GM18520 (cell line): ENCODE measurements around the gene PRRT1B.

Experiments used
- ATAC-seq: cut with Tn5 transposase; IDR thresholded peaks from one replicate; pipeline ENCODE4 v1.9.1; 2021; ENCODE audit not compliant: unreplicated experiment

Gene PRRT1B

GRCh38 chr9:131522257-131523085, 22.9 kb upstream of the PRRT1B start:
- no peak for ATAC-seq

GRCh38 chr9:131523086-131523388, 22.3 kb upstream of the PRRT1B start:
- ATAC-seq = no peak

DNA sequence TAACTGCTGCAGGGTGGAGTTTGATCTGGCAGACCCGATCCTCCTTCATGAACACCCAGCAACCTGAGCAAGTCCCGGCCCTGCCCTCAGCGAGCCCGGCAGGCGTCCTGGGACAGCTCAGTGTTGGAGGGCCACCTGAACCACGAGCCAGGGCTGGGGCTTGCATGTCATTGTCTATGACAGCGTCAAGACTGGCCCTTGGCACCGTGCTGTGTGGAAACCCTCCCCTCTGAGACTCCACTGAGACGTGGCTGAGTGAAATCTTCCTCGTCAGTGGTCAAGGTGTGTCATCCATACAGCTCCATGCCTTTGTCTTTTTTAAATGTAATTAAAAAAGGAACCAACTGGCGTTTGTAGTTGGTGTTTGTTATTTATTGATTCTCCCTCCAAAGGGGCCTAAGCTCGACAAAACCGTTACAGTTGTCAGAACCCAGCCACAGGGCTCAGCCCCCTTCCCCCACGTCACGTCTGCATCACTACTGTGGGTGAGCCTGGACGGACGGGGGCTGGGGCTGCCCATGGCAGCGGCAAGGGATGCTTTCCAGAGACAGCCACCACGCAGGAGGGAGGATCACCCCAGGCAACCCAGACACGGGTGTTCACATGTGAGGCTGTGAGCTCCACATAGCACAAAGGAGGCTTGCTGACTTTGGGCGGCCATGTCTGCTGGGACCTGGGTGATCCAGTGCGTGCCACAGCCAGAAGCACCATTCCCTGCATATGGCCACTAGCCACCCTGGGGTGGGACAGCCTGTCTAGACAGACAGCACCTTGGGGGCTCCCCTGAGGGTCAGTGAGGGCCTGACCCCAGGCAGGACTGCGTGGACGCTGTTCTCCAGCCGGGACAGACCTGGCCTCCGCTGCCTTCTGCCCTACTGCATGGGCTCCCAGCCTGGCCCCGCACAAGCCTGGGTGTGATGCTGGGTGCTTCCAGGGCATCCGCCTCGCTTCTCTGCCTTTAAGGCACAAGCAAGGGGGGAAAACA, 21.6 kb upstream of the PRRT1B start:
- no peak for ATAC-seq

DNA sequence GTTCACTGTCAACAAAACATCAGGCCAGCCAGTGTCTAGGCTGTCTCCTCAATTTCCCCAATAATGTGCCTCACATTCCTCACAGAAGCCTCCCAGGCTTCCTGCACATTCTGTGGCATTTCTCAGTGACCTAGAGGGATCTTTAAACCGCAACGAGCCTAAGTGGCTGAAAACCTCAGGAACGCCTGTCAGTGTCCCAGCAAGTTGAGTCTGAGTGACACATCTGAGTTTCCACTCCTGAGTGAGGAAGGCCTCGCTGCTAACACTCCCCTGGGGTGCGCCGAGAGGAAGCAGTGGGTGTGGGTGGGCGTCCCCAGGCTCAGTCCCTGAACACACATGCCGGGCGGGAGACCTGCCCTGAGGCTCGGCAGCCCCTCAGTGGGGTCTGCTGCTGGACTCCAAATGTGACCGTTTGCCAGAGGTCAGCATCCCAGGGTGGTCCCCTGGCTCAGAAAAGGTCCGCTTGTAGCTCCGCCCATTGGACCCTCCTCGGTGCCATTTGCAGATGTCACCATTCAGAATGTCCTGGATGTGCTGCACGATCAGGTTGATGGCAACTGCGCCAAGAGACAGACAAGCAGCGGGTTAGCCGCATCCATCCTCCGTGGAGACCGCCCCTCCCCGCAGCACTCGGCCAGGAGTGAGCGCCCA, 20.5 kb upstream of the PRRT1B start:
- ATAC-seq = no peak

GRCh38 chr9:131525643-131526565, 19.4 kb upstream of the PRRT1B start:
- no peak for ATAC-seq

- no peak for ATAC-seq
Measured at GRCh38 chr9:131528186-131528585, 17.1 kb upstream of the PRRT1B start.

DNA sequence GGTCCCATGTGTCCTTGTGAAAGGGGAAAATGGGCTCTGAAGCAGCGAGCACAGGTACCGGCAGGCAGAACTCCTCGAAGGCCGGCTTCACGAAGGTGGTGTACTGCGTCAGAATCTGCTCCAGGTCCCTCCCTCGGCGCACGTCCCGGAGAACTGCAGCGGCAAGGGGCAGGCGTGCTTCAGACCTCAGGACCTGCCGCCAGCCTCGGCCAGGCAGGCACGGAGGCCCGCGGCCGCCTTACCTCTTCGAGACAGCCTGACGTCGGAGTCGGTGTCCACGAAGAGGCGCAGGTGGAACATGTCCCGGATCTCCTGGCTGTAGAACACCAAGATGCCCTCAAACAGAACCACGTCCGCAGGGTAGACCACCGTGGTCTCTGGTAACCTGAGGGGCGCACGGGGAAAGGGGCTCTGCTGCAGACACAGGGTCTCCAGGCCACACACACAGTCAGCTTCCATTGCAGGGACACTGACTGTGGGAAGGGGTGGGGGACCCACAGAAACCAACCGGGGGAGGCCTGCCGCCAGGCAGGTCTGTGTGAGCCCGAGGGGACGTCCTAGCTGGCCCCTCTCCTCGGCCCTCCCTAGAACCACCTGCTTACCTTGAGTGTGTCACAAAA, 16.3 kb upstream of the PRRT1B start:
- no peak for ATAC-seq

GRCh38 chr9:131529597-131530545, 15.5 kb upstream of the PRRT1B start:
- no peak for ATAC-seq

- no peak for ATAC-seq
Measured at GRCh38 chr9:131530546-131530919, 14.8 kb upstream of the PRRT1B start.

DNA sequence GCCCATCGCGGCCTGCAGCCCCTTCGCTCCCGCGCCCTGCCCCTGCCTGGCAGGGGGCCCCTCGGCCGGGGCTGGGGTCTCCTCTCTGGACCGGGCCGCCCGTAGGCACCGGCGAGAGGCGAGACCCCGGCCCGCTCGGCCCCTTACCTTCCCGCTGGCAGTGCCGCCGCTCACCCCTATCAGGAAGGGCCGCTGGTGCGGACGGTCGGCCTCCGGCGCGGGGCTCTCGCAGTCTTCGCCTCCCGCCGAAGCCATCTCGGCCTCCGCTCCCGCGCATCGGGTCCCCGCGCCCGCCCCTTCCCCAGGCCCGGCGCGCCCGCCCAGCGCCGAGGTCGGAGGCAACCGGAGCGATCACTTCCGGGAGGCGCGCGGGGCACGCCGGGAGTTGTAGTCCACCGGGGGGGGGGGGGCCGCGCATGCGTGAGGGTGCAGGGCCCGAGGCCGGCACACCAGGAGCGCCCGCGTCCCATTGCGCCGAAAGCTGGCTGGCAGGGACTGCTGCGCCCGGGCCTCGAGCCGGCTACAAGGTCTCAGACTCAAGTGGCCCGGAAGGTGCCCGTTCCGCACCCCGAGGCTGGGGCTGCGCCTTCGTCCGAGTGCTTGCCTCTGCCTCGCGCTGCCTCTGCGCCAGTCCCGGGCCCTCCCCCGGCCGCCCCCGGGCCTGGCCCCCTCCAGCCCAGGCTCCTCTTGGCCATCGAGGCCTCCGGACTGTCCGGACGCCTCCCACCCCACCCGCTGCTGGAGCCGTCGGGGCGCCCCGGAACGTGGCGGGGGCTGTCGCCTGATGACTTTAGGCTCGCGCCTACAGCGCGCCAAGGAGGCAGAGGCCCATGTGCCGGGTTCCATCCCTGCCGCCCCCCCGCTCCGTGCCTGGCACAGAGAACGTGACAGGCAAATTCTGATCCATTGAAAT, 14.1 kb upstream of the PRRT1B start, which contains the start of gene UCK1:
UCK1 (minus strand) TSS at position 344 of the 913 bp plus-strand sequence; CDS start at position 255, 89 bp downstream.
- peak; percentile 67 for ATAC-seq

DNA sequence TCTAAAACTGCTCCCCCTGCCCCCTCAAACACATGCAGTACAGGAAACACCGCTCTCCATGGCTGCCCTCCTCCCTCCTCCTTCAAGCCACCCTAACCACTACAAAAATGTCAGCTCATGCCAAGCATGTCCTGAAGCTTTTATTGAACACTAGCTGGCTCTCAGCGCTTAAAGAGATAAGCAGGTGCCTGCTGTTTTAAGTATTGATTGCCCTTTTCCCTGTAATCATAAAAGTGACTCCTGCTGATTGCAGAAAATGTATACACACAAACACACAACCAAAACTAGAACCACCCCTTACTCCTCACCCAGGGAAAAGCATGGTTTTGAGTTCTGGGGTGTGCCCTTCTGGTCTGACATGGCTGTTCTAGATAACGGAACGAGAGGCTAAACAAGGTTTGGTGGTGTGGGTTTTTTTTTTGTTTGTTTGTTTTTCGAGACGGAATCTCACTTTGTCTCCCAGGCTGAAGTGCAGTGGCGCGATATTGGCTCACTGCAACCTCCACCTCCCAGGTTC, 10.5 kb upstream of the PRRT1B start:
- no peak for ATAC-seq

- ATAC-seq = no peak
Measured at GRCh38 chr9:131537946-131538345, 7.4 kb upstream of the PRRT1B start.

DNA sequence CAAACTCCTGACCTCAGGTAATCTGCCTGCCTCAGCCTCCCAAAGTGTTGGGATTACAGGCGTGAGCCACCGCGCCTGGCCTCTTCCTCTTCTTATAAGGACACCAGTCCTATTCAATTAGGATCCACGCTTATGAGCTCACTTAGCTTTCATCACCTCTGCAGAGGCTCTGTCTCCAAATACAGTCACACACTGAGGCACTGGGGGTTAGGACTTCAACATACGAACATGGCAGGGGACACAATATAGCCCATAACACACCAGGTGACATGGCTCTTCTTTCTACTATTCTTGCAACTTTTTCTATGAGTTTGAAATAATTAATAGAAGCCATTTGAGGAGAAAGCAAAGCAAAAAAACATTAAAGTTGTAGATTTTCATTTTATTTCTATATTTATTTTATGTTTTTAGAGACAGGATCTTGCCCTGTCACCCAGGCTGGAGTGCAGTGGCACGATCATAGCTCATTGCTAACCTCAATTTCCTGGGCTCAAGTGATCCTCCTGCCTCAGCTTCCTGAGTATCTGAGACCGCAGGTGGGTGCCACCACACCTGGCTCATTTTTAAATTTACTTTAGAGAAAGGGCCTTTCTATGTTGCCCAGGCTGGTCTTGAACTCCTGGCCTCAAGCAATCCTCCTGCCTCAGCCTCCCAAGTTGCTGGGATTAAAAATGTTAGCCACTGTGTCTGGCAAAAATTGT, 6.0 kb upstream of the PRRT1B start:
- no peak for ATAC-seq

- no peak for ATAC-seq
Measured at GRCh38 chr9:131543141-131543540, 2.2 kb upstream of the PRRT1B start.

DNA sequence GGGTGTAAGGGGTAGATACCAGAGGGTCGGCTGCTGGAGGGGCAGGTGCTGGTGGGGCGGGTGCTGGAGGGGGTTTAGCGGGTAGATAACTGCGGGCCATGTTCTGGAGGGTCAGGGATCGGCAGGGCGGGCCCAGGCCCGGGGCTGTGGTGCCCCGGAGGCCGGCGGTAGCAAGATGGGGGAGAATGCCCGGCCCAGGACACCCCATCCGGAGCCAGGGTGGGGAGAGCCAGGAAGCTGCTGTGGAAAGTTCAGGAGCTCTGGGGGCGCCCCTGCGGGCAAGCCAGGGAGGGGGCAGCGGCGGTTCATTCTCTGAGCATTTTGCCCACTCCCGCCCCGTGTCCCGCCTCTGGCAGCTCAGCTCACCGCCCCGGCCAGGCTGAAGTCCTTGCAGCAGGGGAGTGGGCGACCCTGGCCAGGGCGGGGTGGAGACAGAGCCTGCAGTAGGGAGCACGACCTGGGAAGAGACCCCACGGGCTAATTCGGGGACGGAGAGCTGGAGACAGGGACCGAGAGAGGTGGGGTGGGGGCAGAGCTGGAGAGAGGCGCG, 538 bp downstream of the PRRT1B start:
- ATAC-seq = no peak

DNA sequence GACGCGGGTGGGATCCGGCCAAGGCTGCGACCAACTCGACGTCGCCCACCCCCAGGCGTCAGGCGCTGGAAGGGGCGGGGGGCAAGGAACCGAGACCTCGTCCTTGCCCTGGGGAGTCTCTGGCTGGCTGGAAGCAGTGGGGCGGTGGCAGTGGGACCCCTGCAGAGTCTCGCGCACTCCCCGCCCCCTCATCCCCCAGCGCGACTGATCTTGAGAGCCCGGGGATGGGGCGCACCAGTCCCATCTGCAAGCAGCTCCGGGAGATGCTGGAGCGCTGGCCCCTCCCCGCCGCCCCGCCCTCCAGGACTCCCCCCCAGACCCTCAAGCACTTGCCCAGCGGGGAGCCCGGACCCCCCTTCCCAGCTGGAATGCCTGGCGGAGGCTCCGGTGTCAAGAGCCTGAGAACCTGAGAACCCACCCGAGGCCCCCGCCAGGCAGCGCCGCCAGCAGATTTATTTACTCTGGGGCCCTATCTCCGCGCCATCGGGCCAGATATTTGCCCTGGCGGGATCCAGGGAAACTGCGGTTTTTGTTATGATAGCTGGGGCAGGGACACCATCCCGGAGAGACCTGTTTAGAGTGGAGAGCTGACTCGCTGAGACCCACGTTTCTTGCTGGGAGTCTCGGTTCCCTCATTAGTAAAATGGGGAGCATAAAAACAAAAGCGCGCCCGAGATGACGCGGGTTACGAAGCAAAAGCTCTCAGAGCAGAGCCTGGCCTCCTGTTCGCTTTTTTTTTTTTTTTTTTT, 1.2 kb downstream of the PRRT1B start:
- no peak for ATAC-seq
